ENCODE results near the gene SEMA6A.
"Not testable (repeated sequence)": the region's sequence is repeated elsewhere in the genome, so short reads cannot be mapped to it uniquely, and the experiment has no call there.

Gene SEMA6A

DNA sequence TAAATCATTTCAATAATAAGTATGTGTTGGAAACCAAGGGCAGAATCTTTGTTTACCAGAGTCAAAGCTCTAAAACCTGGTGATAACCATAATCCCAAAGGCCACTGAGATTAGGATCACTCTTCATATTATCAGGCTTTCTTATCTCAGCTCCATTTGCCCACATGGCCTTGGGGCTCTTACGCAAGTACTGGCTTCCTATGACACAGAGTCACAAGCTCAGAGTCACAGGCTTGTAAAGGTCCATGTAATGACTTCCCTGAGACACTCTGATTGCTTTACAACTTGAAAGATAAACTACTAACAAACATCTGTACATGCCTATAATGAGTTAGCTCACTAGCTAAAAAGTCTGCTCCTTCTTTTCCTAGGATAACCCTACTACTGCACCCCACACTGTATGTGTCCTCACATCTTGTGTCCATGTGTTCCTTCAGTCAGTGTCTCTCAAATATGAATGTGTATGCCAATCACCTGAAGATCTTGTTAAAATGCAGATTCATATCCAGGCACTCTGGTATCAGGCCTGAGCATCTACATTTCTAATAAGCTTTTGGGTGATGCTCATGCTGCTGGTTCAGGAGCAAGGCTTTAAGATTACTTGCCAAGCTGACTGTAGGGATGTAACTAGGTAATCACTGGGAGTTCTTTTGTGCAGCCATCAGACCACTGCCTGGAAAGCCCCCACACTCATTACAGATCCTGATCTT is 28.4 kb downstream of the SEMA6A start:
- no peak for DNase-seq

GRCh38 chr5:116545465-116545864 is 29.2 kb downstream of the SEMA6A start:
- not testable (repeated sequence) for DNase-seq

- DNase-seq = no peak
Observed at GRCh38 chr5:116544531-116545241, 29.9 kb downstream of the SEMA6A start.

DNA sequence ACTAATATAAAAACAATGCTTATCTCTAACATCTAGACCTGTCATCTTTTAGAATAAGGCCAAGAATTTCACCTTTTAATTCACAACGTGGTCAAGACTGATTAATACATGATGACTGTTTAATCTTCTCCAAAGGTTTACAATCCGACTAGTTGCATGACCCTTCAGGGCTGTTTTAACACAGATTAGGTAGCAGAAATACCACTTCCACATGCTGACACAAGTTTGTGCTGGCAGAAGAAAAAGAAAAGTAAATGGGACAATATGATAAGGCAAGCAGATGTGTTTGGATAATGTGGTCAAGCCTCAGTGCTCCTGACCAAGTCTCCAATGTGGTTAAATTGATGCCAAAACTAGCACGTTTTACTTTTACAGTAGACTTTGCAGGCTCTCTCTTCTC is 31.1 kb downstream of the SEMA6A start:
- no peak for DNase-seq

GRCh38 chr5:116542619-116543018 is 32.0 kb downstream of the SEMA6A start:
- no peak for DNase-seq

GRCh38 chr5:116539222-116539621 is 35.4 kb downstream of the SEMA6A start:
- DNase-seq = no peak

DNA sequence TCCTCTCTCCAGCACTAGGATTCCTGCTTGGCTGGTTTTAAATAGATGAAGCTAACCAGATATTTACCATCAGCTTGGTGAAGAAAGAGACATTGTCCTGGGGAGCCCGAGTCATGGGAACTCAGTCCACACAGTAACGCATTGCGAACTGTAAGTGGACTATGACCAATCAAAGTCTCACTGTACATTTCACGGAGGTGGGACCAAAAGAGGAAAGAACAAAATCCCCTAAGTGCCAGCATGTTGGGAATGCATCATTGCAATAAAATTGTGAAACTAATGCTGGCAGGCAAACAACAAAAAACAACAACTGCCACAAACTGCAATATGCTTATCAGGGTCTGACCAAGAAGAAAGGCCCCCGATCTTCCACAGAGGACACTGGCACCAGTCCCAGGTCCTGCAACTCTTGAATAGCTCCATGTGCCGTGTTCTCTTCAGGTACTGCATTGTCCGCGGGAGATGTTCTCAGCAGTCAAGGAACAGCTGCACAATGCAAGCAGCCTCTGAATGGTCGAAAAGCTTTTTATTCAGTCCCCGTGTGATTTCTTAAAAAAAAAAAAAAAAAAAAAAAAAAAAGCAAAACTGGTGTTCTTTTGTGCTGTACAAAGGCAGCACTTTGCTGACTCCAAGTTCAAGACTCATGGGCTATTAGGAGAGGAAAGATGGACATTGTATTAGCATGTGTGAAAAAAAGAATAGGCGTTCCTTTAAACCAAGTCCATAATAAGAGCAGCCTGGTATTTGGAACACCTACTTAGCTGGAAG is 38.1 kb downstream of the SEMA6A start:
- DNase-seq = no peak

- no peak for DNase-seq
Observed at GRCh38 chr5:116534964-116535651, 39.5 kb downstream of the SEMA6A start.

- no peak for DNase-seq
Observed at GRCh38 chr5:116532762-116533525, 41.7 kb downstream of the SEMA6A start.

GRCh38 chr5:116531635-116532034 is 43.0 kb downstream of the SEMA6A start:
- DNase-seq = no peak

DNA sequence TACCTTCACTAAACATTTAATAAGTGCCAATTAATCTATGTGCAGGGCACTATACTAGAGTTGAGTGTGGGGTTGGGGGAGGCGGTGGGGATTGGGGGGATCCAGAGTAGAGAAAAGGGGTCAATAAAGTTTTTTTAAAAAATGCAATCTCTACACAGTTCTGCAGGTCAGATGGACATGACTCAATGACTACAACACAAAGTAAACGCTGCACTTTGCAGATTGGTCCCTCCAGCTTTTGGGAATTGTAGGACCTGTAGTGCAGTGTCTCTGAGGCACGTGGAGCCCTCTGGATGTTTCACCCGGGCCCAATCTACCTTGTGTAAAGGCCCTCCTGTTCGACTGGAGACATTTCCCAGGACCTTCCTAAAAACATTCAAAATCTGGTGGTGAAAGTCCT is 43.5 kb downstream of the SEMA6A start:
- DNase-seq = no peak

- DNase-seq = no peak
Observed at GRCh38 chr5:116530276-116530675, 44.3 kb downstream of the SEMA6A start.

GRCh38 chr5:116529615-116530014 is 45.0 kb downstream of the SEMA6A start:
- no peak for DNase-seq

GRCh38 chr5:116528519-116529234 is 45.9 kb downstream of the SEMA6A start:
- DNase-seq = no peak

- no peak for DNase-seq
Observed at GRCh38 chr5:116527582-116527981, 47.0 kb downstream of the SEMA6A start.

- no peak for DNase-seq
Observed at GRCh38 chr5:116525674-116526073, 48.9 kb downstream of the SEMA6A start.

GRCh38 chr5:116524966-116525365 is 49.7 kb downstream of the SEMA6A start:
- DNase-seq = no peak

DNA sequence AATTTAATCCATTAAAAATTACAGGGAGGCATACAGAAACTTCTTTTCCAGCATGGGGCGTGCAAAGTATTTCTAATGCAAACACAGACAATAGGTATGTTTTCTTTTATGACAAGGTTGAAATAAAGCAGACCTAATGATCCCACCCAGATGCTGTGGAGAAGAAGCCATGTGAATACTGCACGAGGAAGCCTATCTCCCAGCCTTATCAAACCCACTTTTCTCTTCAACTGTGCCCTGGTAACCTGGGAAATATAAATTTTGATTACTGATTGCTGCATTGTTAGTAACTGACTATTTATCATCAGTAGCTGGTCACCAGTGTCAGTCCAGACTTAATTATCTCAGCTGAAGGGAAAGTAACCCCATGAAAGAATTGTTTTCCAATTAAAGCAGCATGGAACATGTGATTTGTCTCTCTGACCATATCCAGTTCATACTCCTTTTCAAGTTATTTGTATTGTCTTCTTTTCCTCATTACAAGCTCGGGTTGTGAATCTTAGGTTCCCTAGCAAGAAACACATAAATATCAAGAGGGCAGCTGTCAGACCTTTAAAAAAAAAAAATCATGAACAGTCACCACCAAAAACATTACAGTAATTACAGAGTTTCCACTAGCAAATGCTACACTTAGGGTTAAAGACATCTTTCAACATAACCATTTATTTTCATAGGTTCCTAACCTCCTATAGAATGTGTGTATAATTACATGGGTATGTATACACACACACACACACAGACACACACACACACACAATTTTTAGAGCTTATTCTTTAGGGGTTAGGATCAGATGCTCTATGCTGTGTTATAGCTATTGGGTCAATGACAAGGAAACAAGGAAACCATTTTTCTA is 50.3 kb downstream of the SEMA6A start:
- no peak for DNase-seq

GRCh38 chr5:116523182-116523581 is 51.4 kb downstream of the SEMA6A start:
- DNase-seq = not testable (repeated sequence)

DNA sequence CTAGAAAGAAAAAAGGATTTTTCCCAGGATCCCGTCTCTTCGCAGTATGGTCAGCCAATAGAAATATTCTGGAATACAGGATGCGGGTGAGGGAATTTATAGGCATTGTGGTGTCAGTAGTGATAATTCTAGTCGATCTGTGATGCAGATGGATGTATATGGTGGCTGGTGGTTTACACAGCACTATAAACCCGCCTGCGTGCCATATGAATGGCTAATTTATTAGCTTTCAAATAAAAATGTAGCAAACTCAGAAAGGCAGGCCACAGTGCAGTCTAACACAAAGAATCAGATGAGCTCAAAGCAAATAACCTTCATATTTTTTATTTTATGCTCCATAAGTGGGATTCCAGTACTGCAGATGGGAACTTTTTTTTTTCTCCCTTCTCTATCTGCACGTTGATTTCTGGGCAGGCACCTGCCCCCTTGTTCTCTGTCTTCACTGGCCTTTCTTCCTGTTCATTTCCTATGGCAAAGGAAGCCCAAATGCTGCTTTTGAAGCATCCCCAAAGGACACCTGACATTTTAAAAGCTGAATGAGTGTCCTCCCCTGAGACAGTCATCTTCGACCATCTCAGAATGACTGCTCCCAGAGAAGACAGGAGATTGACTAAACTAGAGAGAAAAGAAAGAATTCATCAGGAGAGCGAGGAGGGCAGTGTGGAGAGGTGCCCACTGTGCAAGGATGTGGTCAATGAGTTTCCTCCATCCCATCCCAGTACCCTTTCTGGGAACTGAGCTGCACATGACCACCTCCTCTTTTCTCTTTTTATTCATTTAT is 52.1 kb downstream of the SEMA6A start:
- no peak for DNase-seq
